ENCODE measurements around the gene SBK2.
"Not testable (repeated sequence)": the region's sequence is repeated elsewhere in the genome, so short reads cannot be mapped to it uniquely, and the experiment has no call there.

The SBK2 gene

DNA sequence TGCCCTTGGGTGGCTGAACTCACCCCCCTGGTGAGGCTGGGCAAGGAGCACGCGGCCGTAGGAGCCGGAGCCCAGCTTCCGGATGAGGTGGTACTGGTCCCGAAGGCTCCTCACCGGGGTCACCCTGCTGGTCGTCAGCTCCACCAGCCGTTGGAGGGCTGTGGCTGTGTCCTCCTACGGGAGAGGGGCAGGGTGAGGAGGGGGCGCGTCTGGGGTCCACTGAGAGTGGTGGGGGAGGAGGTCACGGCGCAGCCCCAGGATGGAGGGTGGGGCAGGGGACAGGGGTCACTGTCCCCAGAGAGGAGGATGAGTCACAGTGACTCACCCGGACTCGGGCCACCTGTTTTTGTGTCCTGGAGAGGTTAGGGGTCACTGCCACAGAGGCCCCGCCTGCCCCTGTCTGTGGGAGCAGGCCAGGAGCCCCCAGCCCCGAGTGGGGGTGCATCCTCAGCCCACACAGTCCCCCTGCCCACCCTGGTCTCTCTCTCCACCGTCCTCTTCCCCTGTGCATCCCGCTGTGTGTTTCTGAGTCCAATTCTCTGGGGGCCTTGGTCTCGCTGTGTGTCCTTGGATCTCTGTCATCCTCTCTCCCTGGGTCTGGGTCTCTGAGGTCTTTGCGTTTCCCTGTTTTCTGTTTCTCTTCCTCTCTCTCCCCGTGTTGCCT is 8.0 kb upstream of the SBK2 start:
- Mint-ChIP-seq H3K9me3 (no peaks in the 10 kb centered on the region), H3K27me3 (peaks cover 6% of the 10 kb centered on the region), H3K27ac (no peak overlapping the region), H3K4me1 (no peaks in the 10 kb centered on the region), H3K4me3 (no peak overlapping the region), H3K36me3 (no peaks in the 10 kb centered on the region)

GRCh38 chr19:55544014-55544413 is 7.1 kb upstream of the SBK2 start:
- Mint-ChIP-seq H3K9me3 (no peaks in the 10 kb centered on the region), H3K36me3 (no peaks in the 10 kb centered on the region), H3K4me3 (no peak overlapping the region), H3K27me3 (peaks cover 3% of the 10 kb centered on the region), H3K27ac (no peak overlapping the region), H3K4me1 (no peaks in the 10 kb centered on the region)

GRCh38 chr19:55543567-55543966 is 6.6 kb upstream of the SBK2 start:
- Mint-ChIP-seq H3K36me3 (no peaks in the 10 kb centered on the region), H3K27me3 (peaks cover 3% of the 10 kb centered on the region), H3K4me1 (no peaks in the 10 kb centered on the region), H3K27ac (no peak overlapping the region), H3K4me3 (no peak overlapping the region), H3K9me3 (no peaks in the 10 kb centered on the region)

GRCh38 chr19:55542292-55542855 is 5.4 kb upstream of the SBK2 start:
- H3K4me1 Mint-ChIP-seq: no peaks in the 10 kb centered on the region
- H3K36me3 Mint-ChIP-seq: no peaks in the 10 kb centered on the region
- no peaks in the 10 kb centered on the region for H3K9me3 Mint-ChIP-seq
- H3K27me3 Mint-ChIP-seq: peaks cover 2% of the 10 kb centered on the region
- no peak overlapping the region for H3K27ac Mint-ChIP-seq
- no peak overlapping the region for H3K4me3 Mint-ChIP-seq

GRCh38 chr19:55541091-55541490 is 4.2 kb upstream of the SBK2 start:
- Mint-ChIP-seq H3K27ac (no peak overlapping the region), H3K4me1 (no peaks in the 10 kb centered on the region), H3K36me3 (no peaks in the 10 kb centered on the region), H3K4me3 (no peak overlapping the region), H3K9me3 (no peaks in the 10 kb centered on the region), H3K27me3 (peaks cover 2% of the 10 kb centered on the region)

- Mint-ChIP-seq H3K27ac (no peak overlapping the region), H3K4me1 (no peaks in the 10 kb centered on the region), H3K27me3 (peaks cover under 1% of the 10 kb centered on the region)
Observed at GRCh38 chr19:55540619-55541018, 3.7 kb upstream of the SBK2 start.

GRCh38 chr19:55539090-55539984 is 2.4 kb upstream of the SBK2 start:
- no peaks in the 10 kb centered on the region for H3K4me1 Mint-ChIP-seq
- no peaks in the 10 kb centered on the region for H3K9me3 Mint-ChIP-seq
- H3K36me3 Mint-ChIP-seq: no peaks in the 10 kb centered on the region
- no peak overlapping the region for H3K27ac Mint-ChIP-seq
- no peak overlapping the region for H3K4me3 Mint-ChIP-seq
- H3K27me3 Mint-ChIP-seq: no peaks in the 10 kb centered on the region

More at GRCh38 chr19:55540619-55541018, 3.7 kb upstream of the SBK2 start:
- H3K9me3 Mint-ChIP-seq: no peaks in the 10 kb centered on the region
- H3K4me3 Mint-ChIP-seq: no peak overlapping the region
- H3K36me3 Mint-ChIP-seq: no peaks in the 10 kb centered on the region

- Mint-ChIP-seq H3K4me1 (no peaks in the 10 kb centered on the region), H3K27me3 (no peaks in the 10 kb centered on the region), H3K27ac (no peak overlapping the region), H3K36me3 (no peaks in the 10 kb centered on the region), H3K4me3 (no peak overlapping the region), H3K9me3 (no peaks in the 10 kb centered on the region)
Observed at GRCh38 chr19:55538132-55538531, 1.2 kb upstream of the SBK2 start.

DNA sequence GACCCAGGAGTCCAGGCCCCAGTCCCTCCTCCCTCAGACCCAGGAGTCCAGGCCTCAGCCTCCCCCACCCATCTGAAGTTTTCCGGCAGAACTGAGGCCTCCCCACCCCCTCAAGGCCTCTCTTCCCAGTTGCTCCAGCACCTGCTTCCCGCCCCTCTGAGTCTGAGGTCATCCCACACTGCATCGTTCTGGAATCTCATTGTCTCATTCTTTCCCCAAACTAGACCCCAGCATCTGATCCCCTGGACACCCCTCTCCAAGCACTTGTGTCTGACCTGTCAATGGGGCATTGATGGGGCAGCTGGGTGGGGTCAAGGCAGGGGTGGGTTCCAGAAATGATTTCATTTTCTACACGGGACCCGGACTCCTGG is 793 bp upstream of the SBK2 start:
- Mint-ChIP-seq H3K4me1 (no peaks in the 10 kb centered on the region), H3K4me3 (no peak overlapping the region), H3K36me3 (no peaks in the 10 kb centered on the region), H3K27me3 (no peaks in the 10 kb centered on the region), H3K9me3 (no peaks in the 10 kb centered on the region), H3K27ac (no peak overlapping the region)

DNA sequence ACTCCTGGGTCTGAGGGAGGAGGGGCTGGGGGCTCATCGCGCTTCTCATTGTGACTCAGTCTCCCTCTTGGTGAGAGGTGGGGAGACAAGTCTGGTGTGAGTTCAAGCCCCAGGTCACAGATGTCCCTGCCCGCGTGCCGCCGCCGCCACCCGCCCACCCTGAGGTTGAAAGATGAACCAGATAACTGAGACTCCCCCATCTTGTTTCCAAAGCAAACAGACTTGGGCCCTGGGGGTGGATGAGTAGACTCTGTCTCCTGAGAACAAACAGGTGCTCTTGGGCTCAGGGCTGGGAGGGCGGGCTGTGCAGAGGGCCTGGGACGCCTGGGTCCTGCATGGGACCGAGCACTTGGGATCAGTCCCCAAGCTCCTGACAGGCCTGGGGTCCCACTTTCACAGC is 567 bp downstream of the SBK2 start:
- no peaks in the 10 kb centered on the region for H3K27me3 Mint-ChIP-seq
- H3K27ac Mint-ChIP-seq: no peak overlapping the region
- no peaks in the 10 kb centered on the region for H3K9me3 Mint-ChIP-seq
- H3K4me3 Mint-ChIP-seq: no peak overlapping the region
- no peaks in the 10 kb centered on the region for H3K36me3 Mint-ChIP-seq
- no peaks in the 10 kb centered on the region for H3K4me1 Mint-ChIP-seq

GRCh38 chr19:55535965-55536350 is 975 bp downstream of the SBK2 start:
- H3K4me1 Mint-ChIP-seq: no peaks in the 10 kb centered on the region
- H3K36me3 Mint-ChIP-seq: no peaks in the 10 kb centered on the region
- no peak overlapping the region for H3K27ac Mint-ChIP-seq
- H3K9me3 Mint-ChIP-seq: no peaks in the 10 kb centered on the region
- no peaks in the 10 kb centered on the region for H3K27me3 Mint-ChIP-seq
- H3K4me3 Mint-ChIP-seq: no peak overlapping the region

- Mint-ChIP-seq H3K4me1 (no peaks in the 10 kb centered on the region), H3K4me3 (no peak overlapping the region), H3K9me3 (no peaks in the 10 kb centered on the region), H3K36me3 (no peaks in the 10 kb centered on the region), H3K27ac (no peak overlapping the region), H3K27me3 (no peaks in the 10 kb centered on the region)
Observed at GRCh38 chr19:55535173-55535964, 1.6 kb downstream of the SBK2 start.

GRCh38 chr19:55534280-55534679 is 2.7 kb downstream of the SBK2 start:
- not testable (repeated sequence) for H3K27ac Mint-ChIP-seq, H3K36me3 Mint-ChIP-seq, H3K27me3 Mint-ChIP-seq, H3K4me1 Mint-ChIP-seq, H3K9me3 Mint-ChIP-seq, H3K4me3 Mint-ChIP-seq

DNA sequence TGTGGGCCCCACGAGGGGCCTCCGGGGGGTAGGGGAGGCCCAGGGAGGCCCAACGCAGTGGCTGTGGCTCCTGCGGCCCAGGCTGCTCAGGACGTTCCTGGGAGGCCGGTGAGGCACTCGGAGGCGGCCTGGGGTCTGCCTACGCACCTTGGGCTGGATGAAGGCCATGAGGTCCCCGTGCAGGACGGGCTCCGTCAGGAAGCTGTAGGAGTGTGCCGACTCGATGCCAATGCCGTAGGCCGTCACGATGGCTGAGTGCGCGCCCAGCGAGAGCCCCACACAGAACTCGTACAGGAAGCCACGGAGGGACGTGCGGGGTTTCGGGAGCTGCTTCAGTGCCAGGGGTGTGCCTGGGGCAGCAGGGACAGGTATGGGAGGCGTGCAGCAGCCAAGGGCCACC is 5.9 kb downstream of the SBK2 start:
- Mint-ChIP-seq H3K4me1 (no peaks in the 10 kb centered on the region), H3K4me3 (no peak overlapping the region), H3K9me3 (no peaks in the 10 kb centered on the region), H3K36me3 (no peaks in the 10 kb centered on the region), H3K27me3 (no peaks in the 10 kb centered on the region), H3K27ac (no peak overlapping the region)

DNA sequence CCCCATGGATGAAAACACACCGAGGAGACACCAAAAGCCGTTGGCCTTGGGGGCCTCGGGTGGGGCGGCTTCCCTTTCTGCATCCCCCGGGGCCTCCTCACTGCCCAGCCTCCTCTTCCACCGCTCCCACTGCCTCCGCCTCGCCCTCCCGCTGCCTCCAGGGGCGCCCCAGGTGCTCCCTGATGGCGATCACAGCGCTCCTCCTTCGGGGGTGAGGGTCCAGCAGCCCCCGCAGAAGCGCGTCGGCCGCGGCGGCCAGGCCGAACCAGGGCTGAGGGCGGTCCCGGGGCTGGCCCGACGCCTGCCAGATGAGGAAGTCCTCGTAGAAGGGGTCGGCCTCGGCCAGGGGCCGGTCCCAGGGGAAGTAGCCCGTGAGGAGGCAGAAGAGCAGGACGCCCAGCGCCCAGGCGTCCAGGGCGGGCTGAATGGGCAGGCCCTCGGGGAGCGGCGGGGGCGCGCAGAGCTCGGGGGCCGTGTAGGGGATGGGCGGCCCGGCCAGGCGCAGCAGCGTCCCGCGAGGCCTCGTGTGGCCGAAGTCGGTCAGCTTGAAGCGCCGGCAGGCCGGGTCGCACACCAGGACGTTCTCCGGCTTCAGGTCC is 7.2 kb downstream of the SBK2 start:
- H3K36me3 Mint-ChIP-seq: no peaks in the 10 kb centered on the region
- H3K4me3 Mint-ChIP-seq: no peak overlapping the region
- H3K27me3 Mint-ChIP-seq: no peaks in the 10 kb centered on the region
- no peaks in the 10 kb centered on the region for H3K4me1 Mint-ChIP-seq
- H3K27ac Mint-ChIP-seq: no peak overlapping the region
- no peaks in the 10 kb centered on the region for H3K9me3 Mint-ChIP-seq
